Stimulated activated effector memory CD8-positive, alpha-beta T cell treated with anti-CD3 and anti-CD28 coated beads, Interleukin-12 subunit alpha, Interleukin-12 subunit beta, amount 100 ng/mL, for 72 hours (primary cell): ENCODE data around the gene IRS2.

Experiments
- ATAC-seq: fragments of 150-1000 bp; cut with Tn5 transposase; 2 replicates; pipeline ENCODE4 v1.10.0; 2021
- DNase-seq, 2 donors: peaks; one replicate each; pipeline ENCODE4 v3.0.0; 2021 to 2022; ENCODE audit warnings: low spot score in 2 of 2
- H3K27ac Mint-ChIP-seq: one replicate; pipeline ENCODE4 v1.8.0; 2022; ENCODE audit warnings: mild to moderate bottlenecking, mixed read lengths
- H3K36me3 Mint-ChIP-seq: one replicate; pipeline ENCODE4 v1.8.0; 2022; ENCODE audit warnings: mild to moderate bottlenecking, mixed read lengths
- H3K4me1 Mint-ChIP-seq: one replicate; pipeline ENCODE4 v1.8.0; 2022; ENCODE audit warnings: mixed read lengths
- H3K4me3 Mint-ChIP-seq: one replicate; pipeline ENCODE4 v1.8.0; 2022; ENCODE audit warnings: mild to moderate bottlenecking, mixed read lengths
- H3K9me3 Mint-ChIP-seq: one replicate; pipeline ENCODE4 v1.8.0; 2022; ENCODE audit warnings: mixed read lengths

IRS2 gene

GRCh38 chr13:109776575-109776974, 9.8 kb downstream of the IRS2 start:
- no peak for DNase-seq
- peak; percentile 71 for ATAC-seq
- H3K36me3 Mint-ChIP-seq, result peaks cover 2% of the 10 kb centered on the region
- no peaks in the 10 kb centered on the region for H3K9me3 Mint-ChIP-seq
- H3K4me1 Mint-ChIP-seq, result peaks cover 29% of the 10 kb centered on the region
- H3K4me3 Mint-ChIP-seq, result no peak overlapping the region
- H3K27ac Mint-ChIP-seq, result no peak overlapping the region

- no peaks in the 10 kb centered on the region for H3K36me3 Mint-ChIP-seq
- peaks cover 11% of the 10 kb centered on the region for H3K4me1 Mint-ChIP-seq
- H3K27ac Mint-ChIP-seq, result no peak overlapping the region
- H3K4me3 Mint-ChIP-seq, result no peak overlapping the region
- ATAC-seq (no peak), DNase-seq (no peak)
- no peaks in the 10 kb centered on the region for H3K9me3 Mint-ChIP-seq
Observed at GRCh38 chr13:109773786-109774185, 12.6 kb downstream of the IRS2 start.

- Mint-ChIP-seq H3K36me3 (no peaks in the 10 kb centered on the region), H3K4me3 (no peak overlapping the region), H3K27ac (no peak overlapping the region), H3K4me1 (peaks cover 7% of the 10 kb centered on the region), H3K9me3 (no peaks in the 10 kb centered on the region)
- no peak for DNase-seq
- ATAC-seq, result no peak
Observed at GRCh38 chr13:109773276-109773675, 13.1 kb downstream of the IRS2 start.

- no peaks in the 10 kb centered on the region for H3K36me3 Mint-ChIP-seq
- DNase-seq (no peak), ATAC-seq (no peak)
- H3K4me1 Mint-ChIP-seq, result peaks cover 4% of the 10 kb centered on the region
- H3K9me3 Mint-ChIP-seq, result no peaks in the 10 kb centered on the region
- no peak overlapping the region for H3K27ac Mint-ChIP-seq
- no peak overlapping the region for H3K4me3 Mint-ChIP-seq
Observed at GRCh38 chr13:109771926-109772325, 14.5 kb downstream of the IRS2 start.

GRCh38 chr13:109770436-109770835, 15.9 kb downstream of the IRS2 start:
- H3K4me1 Mint-ChIP-seq, result peaks cover 6% of the 10 kb centered on the region
- DNase-seq (no peak), ATAC-seq (no peak)
- no peak overlapping the region for H3K27ac Mint-ChIP-seq
- no peaks in the 10 kb centered on the region for H3K9me3 Mint-ChIP-seq
- H3K36me3 Mint-ChIP-seq, result no peaks in the 10 kb centered on the region
- H3K4me3 Mint-ChIP-seq, result no peak overlapping the region

GRCh38 chr13:109769921-109770320, 16.5 kb downstream of the IRS2 start:
- no peak for ATAC-seq
- H3K27ac Mint-ChIP-seq, result no peak overlapping the region
- no peaks in the 10 kb centered on the region for H3K9me3 Mint-ChIP-seq
- peaks cover 6% of the 10 kb centered on the region for H3K4me1 Mint-ChIP-seq
- no peak for DNase-seq
- no peaks in the 10 kb centered on the region for H3K36me3 Mint-ChIP-seq
- no peak overlapping the region for H3K4me3 Mint-ChIP-seq

- H3K36me3 Mint-ChIP-seq, result no peaks in the 10 kb centered on the region
- no peak overlapping the region for H3K27ac Mint-ChIP-seq
- no peaks in the 10 kb centered on the region for H3K9me3 Mint-ChIP-seq
- ATAC-seq, result no peak
- no peak overlapping the region for H3K4me3 Mint-ChIP-seq
- peaks cover 6% of the 10 kb centered on the region for H3K4me1 Mint-ChIP-seq
- DNase-seq, result no peak
Observed at GRCh38 chr13:109769275-109769674, 17.1 kb downstream of the IRS2 start.

- Mint-ChIP-seq H3K4me1 (peaks cover 6% of the 10 kb centered on the region), H3K4me3 (no peak overlapping the region), H3K36me3 (no peaks in the 10 kb centered on the region), H3K9me3 (no peaks in the 10 kb centered on the region), H3K27ac (no peak overlapping the region)
- DNase-seq, result no peak
- ATAC-seq, result no peak
Observed at GRCh38 chr13:109768616-109769015, 17.8 kb downstream of the IRS2 start.

- Mint-ChIP-seq H3K27ac (no peak overlapping the region), H3K4me1 (peaks cover 6% of the 10 kb centered on the region), H3K4me3 (no peak overlapping the region), H3K9me3 (no peaks in the 10 kb centered on the region), H3K36me3 (no peaks in the 10 kb centered on the region)
- ATAC-seq (no peak), DNase-seq (no peak)
Observed at GRCh38 chr13:109768176-109768575, 18.2 kb downstream of the IRS2 start.

- Mint-ChIP-seq H3K9me3 (no peaks in the 10 kb centered on the region), H3K4me1 (peaks cover 6% of the 10 kb centered on the region), H3K36me3 (no peaks in the 10 kb centered on the region), H3K4me3 (no peak overlapping the region), H3K27ac (no peak overlapping the region)
- DNase-seq (no peak), ATAC-seq (no peak)
Observed at GRCh38 chr13:109767023-109767422, 19.4 kb downstream of the IRS2 start.

GRCh38 chr13:109764470-109765291, 21.7 kb downstream of the IRS2 start:
- DNase-seq (no peak), ATAC-seq (peak; percentile 71)
- no peaks in the 10 kb centered on the region for H3K36me3 Mint-ChIP-seq
- H3K4me3 Mint-ChIP-seq, result no peak overlapping the region
- no peaks in the 10 kb centered on the region for H3K9me3 Mint-ChIP-seq
- H3K27ac Mint-ChIP-seq, result no peak overlapping the region
- peaks cover 6% of the 10 kb centered on the region for H3K4me1 Mint-ChIP-seq

- ATAC-seq (no peak), DNase-seq (no peak)
- H3K4me1 Mint-ChIP-seq, result peaks cover 6% of the 10 kb centered on the region
- H3K27ac Mint-ChIP-seq, result no peak overlapping the region
- H3K9me3 Mint-ChIP-seq, result no peaks in the 10 kb centered on the region
- H3K4me3 Mint-ChIP-seq, result no peak overlapping the region
- no peaks in the 10 kb centered on the region for H3K36me3 Mint-ChIP-seq
Observed at GRCh38 chr13:109764045-109764444, 22.3 kb downstream of the IRS2 start.

- no peaks in the 10 kb centered on the region for H3K36me3 Mint-ChIP-seq
- no peak for DNase-seq
- no peak for ATAC-seq
- H3K9me3 Mint-ChIP-seq, result no peaks in the 10 kb centered on the region
- no peak overlapping the region for H3K27ac Mint-ChIP-seq
- peaks cover 6% of the 10 kb centered on the region for H3K4me1 Mint-ChIP-seq
- H3K4me3 Mint-ChIP-seq, result no peak overlapping the region
Observed at GRCh38 chr13:109762791-109763190, 23.6 kb downstream of the IRS2 start.

- no peak for DNase-seq
- no peaks in the 10 kb centered on the region for H3K36me3 Mint-ChIP-seq
- no peak overlapping the region for H3K4me3 Mint-ChIP-seq
- H3K9me3 Mint-ChIP-seq, result no peaks in the 10 kb centered on the region
- no peak overlapping the region for H3K27ac Mint-ChIP-seq
- no peak for ATAC-seq
- H3K4me1 Mint-ChIP-seq, result peaks cover 4% of the 10 kb centered on the region
Observed at GRCh38 chr13:109761695-109762094, 24.7 kb downstream of the IRS2 start.

- Mint-ChIP-seq H3K4me1 (no peaks in the 10 kb centered on the region), H3K4me3 (no peak overlapping the region), H3K9me3 (no peaks in the 10 kb centered on the region), H3K36me3 (no peaks in the 10 kb centered on the region), H3K27ac (no peak overlapping the region)
- ATAC-seq (no peak), DNase-seq (no peak)
Observed at GRCh38 chr13:109760951-109761350, 25.4 kb downstream of the IRS2 start.

GRCh38 chr13:109760402-109760801, 26.0 kb downstream of the IRS2 start:
- Mint-ChIP-seq H3K9me3 (no peaks in the 10 kb centered on the region), H3K4me3 (no peak overlapping the region), H3K4me1 (no peaks in the 10 kb centered on the region), H3K27ac (no peak overlapping the region), H3K36me3 (no peaks in the 10 kb centered on the region)
- DNase-seq, result no peak
- ATAC-seq, result no peak
